GM21619 (cell line): Measurements from ENCODE around the gene CREG2.

ENCODE experiments used
- ATAC-seq: cut with Tn5 transposase; IDR thresholded peaks from one replicate; pipeline ENCODE4 v1.9.1; 2021; ENCODE audit not compliant: unreplicated experiment

Gene CREG2

DNA sequence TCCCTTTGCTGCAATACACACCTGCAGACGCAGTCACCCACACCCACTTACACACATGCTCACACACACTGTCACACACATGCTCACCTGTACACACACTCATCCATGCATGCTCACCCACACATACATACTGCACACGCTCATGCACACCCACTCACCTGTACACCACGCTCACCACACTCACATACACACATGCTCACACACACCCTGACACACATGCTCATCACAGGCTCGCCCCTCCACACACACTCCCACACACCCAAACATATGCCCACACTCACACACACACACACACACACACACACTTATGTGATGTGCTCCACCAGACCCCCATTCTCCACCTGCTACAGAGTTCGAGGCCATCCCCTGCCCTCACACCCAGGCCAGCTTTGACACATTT is 22.8 kb upstream of the CREG2 start:
- no peak for ATAC-seq

DNA sequence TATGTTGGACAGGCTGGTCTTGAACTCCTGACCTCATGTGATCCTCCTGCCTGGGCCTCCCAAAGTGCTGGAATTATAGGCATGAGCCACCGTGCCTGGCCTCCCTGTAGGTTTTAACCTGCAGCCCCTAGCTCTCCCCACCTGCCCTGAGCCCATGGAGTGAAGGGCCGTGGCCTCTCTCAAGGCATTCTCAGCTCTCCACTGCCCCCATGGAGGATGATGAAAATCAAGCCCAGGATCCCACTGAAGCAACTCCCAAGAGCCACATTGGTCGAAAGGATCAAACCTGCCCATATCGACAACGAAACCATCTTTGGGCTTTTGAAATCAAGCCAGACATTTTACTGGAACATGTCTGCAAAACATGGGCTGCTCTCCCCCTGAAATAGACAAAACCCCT is 22.4 kb upstream of the CREG2 start:
- no peak for ATAC-seq

DNA sequence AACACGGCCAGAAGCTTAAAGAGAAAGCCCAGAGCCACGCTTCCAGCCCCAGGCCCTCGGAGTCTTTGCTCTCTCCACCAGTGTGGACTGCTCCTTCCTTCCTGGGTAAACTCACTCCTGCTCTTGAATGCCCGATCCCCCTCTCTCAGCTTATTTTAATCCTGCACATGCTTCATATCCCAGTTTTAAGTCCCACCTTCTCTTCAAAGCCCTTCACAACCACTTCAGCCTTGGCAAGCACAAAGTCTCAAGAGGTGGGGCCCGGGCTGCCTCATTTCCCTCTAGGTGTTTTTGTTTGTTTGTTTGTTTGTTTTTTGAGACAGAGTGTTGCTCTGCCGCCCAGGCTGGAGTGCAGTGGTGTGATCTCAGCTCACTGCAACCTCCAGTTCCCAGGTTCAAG is 21.6 kb upstream of the CREG2 start:
- no peak for ATAC-seq

DNA sequence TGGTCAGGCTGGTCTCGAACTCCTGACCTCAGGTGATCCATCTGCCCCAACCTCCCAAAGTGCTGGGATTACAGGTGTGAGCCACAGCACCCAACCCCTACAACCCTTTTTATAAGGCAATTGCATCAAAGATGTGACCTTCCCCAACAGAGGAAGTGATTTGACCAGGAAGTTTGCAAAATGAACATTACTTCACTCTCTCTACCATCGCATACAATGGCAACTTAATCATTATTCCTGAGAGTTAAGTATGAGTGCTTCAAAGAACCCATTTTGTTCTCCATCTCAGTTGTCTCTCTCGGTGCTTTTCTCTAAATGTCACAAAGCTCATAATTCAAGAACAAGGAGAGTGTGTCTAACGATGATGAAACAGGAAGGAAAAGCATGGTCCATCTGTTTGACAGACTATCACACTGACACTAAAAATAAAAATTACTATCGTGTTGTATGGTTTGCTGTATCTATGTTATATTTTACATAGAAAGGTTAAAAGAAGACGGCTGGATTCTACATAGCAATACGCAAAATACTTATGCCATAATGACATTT is 18.1 kb upstream of the CREG2 start:
- no peak for ATAC-seq

DNA sequence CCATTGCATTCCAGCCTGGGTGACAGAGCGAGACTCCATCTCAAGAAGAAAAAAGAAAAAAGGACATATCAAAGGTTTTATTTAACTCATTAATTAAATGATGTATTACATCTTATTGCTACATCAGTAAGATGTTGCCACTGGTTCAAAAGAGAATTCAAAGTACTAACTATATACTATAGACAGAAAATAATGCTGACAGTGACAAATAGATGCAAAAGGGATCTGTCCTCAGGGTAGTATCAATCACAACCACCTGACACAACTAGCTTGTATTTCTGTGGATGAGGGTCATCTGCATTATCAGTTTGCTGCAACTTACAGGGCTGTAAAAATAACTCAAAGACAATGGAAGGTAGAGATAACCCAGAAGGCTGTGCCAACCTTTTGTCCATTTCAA is 16.4 kb upstream of the CREG2 start:
- ATAC-seq: no peak

DNA sequence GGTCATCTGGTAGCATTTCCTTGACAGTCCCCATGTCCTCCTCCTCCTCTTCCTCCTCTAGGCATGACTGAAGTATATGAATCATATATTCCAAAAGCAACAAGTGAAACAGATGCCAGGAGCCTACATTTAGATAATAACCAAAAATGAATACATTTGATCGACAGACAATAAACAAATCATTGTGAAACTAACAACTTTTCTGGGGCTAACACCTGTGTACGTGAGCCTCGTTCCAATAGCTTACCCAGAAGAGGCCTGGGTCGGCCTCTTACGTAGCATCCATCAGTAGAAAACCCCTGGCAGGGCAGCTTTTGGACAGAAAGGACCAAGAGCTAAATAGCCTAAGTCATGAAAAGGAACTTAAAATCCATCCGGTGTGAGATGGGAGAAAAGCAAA is 15.3 kb upstream of the CREG2 start:
- ATAC-seq: no peak

DNA sequence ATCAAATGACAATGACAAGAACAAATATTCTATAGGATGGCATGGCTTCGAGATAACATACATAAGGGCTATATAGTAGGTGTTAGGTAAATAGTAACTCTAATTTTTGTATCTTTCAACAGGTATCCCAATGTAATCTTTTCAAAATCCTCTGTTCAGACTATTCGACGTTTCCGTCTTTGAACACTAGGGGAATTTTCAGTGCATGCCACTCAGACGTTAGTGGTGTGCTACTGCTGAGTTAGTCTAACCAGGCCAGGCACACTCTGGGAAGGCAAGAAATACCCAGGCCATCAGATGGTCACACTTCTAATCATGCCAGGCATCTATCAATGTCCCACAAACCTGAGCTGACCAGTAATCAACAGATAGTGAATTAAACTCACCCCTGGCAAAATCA is 14.6 kb upstream of the CREG2 start:
- ATAC-seq: no peak

DNA sequence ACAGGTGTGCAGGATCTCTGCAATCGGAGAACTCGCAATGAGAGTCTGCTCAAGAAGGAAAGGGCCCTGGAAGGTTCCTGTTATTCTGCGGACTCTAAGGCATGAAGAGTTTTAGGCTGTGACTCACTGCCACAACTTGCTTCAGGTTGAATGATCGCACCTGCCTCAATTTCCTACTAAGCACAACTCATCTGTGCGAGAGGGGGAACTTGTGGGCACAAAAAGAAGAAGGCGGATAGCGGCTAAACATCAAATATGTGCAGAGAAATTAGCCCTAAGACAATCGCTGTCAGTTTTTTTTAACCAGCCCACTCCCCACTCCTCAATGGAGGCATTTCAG is 14.0 kb upstream of the CREG2 start:
- ATAC-seq: no peak

DNA sequence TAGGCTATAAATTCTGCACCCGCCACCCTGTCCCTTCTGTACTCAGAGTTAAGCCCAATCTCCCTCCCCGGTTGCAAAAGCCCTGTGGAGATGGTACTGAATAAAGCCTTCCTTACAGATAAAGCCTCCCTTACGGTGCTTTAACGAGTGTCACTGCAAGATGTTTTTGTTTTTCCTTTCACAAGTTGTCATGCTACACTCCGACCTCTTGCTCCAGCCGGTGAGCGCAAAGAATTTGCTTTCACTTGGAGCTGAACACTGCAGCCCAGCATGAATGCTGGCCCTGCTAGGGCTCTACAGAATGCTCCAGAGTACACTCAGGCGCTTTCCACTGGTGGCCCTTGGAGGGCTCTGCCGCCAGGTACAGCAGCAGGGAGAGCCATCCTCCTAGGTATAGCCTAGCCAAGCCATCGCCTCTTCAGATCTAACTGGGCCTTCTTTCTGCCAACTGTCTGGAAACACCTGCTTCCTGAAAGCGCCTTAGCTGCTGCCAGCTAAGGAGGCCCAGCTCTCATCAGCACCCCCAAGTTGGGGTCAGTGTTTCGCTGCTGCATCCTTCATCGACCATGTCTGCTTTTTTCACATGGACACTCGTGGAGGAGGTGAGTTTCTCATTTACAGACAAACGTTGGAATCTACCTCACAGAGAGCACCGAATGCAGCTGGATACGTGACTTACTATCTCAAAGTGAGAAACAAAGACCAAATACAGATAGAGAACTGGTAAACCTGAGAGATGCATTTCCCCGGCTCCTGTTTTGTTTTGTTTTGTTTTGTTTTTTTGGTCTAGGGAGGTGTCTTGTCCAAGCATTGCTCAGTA is 13.4 kb upstream of the CREG2 start:
- ATAC-seq: no peak

DNA sequence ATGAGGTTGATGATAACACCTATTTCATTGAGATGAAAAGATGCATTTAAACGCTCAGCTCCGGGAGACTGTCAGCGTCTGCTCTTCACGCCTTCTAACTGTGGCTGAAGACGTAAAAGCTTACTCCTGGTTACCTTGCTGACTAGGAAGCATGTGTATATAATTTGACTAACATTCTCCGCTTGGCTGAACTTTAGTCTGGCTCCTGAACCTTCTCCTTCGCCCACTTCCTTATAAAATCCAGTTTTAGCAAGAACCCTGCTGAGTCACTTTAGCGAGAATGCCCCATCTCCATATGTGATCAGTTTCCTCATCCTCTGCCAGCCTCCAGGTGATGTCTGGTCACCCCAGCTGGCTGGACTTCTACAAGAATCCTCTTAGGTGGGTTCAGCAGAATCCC is 12.7 kb upstream of the CREG2 start:
- no peak for ATAC-seq

DNA sequence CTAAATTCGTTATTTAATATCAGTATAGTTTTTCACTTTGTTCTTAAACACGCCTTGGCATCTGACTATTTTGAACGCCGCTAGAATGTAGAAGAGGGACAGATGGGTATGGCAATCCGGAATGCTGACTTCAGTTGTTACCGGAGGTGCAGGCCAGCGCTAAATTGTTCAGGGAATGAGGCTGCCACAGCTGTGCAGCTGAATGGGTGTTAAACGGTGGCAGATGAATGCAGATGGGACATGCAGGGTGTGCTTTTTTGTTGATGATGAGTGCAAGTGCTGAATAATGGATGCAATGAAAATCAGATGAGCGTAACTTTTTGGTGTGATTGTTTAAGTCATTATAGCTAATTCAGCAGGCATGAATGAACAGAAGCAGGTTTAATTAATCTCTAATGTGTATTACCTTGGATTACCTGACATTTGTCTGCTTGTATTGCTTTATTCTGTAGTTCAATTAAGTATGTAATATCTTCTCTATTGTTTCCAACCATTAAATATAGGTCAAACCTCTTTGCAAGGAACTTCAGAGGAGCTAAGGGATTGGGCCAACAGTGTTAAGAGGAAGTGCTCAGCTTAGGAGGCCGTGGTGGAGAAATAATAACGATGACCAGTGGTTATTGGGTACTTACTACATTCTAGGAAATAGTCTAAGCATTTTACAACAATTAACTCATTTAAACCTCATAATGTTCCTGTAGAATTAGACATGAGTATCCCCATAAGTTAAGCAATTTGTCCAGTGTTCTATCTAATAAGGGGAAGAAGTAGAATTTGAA is 11.9 kb upstream of the CREG2 start:
- no peak for ATAC-seq

DNA sequence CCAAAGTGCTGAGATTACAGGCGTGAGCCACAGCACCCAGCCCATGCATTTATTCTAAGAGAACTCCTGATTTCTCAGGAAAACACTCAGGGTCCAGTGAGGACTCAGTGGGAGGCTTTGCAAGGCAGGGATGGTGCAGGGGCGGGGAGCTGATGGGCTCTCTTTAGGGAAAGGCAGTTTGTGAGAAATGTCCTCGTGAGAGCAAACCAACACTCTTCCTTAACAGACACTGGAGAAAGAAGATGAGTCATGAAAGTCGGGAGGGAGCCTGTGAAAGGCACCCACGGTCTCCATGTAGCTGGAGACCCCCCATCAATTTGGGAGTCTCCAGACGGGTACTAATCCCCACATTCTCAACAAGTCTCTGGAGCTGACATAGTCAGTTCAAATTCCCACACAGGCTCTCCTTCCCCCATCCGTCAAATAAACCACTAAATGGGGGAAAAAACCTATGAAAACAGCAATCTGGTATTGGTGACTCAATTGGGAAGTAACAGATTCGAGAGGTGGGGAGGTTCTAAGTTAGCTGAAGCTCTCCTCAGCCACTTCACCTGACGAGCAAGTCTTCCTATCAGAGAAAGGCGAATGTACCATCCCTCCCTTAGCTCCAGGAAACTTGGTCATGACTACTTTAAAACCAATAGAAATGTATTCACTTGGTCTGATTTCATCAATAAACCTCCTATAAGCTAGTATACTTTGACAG is 11.0 kb upstream of the CREG2 start:
- no peak for ATAC-seq

DNA sequence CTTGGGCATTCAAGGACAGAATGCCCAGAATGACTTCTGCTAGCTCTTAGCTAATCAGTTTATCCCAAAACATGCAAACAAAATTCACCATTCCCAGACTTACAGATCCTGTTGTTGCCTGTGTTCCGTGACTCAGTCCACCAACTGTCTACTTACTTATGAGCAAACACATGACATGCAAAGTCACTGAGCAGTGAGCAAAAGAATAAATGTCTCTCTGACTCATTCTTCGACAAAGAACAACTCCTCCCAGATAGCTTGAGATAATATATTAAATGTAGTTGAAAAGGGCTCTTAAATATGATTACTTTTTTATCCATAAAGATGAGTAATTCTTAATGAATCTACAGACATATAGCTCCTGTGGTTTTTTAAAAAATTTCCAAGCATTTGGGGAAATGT is 9.0 kb upstream of the CREG2 start:
- ATAC-seq: no peak

DNA sequence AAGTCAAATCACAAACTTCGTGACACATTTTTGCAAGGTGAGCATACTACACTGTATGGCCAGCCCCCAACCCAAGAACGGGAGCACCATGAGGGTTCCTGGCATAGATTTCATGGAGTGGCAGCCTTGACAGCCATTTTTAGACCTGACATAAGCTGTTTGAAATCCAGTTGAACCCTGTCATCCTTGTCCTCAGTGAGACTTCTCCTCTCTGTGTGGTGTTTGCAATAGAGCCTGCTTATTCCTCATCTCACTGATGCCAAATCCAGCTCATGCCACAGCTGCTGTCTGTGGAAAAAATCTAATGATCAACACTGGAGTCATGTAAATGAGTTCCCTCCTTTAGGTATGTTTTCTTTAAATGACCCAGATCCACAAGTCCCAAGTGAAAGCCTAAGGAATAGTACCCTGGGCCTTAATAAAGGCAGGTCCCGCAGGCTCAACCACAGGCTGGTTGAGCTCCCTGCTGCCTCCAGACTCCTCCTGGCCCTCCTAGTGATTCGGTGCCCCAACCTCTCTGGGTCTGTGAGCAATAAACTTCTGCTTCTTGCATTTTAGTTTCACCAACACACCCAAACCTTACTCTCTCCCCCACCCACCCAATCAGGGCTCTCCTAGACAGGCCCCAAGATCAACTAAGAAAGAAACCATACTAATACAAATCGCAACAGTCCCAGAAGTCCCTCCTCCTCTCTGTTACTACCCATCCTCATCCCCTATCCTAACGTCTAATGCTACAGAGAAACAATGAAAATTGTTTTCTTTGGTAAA is 8.4 kb upstream of the CREG2 start:
- ATAC-seq: no peak

DNA sequence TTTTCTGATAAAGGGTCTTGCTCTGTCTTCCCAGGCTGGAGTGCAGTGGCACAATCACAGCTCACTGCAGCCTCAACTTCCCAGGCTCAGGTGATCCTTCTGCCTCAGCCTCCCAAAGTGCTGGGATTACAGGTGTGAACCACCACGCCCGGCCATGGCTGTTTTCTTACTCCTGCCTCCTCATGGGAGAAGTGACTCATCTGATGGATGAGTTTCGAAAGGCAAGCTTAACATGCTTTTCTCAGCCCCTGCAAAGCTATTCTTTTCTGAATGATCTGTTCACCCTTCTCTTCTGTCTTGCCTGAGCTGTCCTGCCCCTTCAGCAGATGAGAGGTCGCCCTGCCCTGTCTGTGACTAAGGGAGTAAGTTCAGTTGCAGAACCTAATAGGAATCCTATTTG is 929 bp upstream of the CREG2 start:
- no peak for ATAC-seq

DNA sequence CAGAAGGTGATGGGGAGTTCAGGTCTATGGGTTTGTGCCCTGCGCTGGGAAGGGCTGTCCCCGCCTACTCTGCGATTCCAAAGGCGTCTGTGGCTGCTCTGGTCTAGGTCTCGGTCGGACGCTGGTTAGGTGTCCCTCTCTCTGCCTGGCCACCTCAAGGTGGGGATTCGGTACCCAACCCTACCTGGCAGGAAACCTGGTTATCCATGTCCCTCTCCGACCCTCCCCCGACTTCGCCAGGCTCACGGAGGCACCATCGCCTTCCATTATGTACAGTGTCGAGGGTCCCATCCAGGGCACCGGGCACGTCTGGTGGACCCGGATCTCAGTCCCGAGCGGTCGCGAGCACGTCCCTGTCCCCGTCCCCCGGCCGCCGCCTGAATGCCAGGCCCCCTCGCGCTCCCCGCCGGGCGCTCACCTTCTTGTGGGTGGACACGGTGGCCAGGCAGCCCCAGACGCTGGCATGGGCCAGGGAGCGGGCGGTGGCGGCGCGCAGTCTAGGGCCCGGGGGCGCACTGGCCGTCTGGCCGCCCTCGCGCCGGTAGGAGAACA is 628 bp downstream of the CREG2 start:
- ATAC-seq: no peak

DNA sequence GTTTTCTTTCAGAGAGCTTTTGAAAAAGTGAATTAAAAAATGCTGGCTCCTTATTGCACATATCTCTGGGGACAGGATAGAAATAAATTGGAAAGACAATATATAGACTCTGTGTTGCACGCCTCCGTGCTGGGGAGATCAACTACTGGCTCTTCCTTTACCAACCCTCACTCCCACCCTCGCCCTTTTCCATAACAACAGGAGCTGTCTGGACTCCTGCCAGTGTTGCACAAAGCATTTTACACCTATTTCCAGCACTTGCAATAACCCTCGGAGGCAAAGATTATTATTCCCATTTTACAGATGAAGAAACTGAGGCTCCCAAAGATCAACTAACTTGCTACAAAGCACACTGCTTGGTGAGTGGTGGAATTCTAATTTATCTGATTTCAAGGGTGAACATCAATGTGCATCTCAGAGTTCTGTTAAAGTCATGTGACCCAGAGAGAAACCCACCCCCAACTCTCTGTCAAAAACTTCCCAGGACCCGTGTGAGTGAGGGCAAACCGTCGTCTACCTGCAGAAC is 4.2 kb downstream of the CREG2 start:
- ATAC-seq: no peak

DNA sequence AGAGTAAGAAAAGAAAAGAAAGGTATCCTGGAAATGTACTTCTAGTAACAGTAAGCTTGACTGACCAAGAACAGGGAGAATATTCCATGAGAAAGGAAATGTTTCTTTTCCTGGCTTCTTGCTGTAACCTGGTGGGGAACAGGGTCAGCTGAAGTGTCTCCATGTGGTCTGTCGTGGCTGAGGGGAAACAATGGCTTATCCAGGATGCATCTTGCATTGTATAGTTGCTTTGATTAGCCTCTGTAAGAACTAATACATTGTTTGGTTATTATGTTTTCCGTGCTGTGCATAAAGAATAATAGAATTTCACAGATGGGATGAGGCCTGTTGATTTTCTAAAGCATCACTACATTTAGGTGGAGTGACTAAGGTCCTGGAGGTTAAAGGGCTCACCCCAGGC is 4.9 kb downstream of the CREG2 start:
- ATAC-seq: no peak

DNA sequence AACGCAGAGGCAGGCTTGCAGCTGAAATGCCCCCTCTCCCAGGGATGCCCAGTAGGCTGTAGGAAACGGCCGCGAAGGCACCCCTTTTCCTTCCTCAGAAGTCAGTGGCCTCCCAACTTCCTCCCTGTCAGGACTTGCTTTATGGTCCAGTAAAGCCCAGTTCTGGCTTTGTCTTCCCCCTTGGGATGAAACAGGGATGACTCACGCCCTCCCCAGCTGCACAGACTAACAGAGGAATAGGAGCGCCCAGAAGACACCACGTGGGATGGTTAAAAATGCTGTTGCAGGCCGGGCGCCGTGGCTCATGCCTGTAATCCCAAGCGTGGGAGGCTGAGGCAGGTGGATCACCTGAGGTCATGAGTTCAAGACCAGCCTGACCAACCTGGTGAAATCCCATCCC is 6.9 kb downstream of the CREG2 start:
- no peak for ATAC-seq

DNA sequence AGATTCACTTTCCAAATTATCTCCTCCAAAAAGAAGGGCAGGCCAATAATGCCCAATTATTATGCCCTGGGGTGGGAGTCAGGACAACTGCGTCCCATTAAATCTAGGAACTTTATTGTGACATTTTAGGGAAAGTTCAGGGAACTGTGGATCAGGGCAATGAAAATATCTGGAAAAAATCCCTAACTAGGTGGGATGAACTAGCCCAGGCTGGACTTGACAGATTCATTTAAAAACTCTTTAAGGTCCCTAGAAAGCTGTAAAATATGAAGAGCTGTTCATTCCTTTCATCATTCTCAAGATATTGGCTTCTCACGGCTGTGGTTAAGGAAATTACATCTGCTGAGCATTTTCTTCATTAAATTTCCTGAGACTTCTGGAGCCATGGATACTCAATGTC is 8.2 kb downstream of the CREG2 start:
- no peak for ATAC-seq

DNA sequence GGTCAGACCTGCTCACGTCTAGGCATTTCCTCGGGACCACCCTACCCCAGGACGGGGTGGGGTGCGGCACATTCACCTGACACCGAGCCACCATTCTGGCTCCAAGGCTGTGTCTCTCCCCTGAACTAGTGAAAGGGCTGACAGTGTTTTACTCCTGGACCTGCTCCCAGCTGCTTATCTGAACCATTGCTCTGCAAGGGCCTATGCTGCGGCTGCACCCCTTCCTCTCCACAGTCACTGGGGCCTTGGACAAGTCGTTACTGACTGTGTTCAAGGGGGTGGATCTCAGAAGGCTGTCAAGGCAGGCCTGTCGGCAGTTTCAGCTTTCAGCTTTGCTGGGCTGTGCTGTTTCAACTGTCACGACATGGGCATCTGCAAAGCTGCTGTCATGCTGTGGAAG is 11.7 kb downstream of the CREG2 start:
- no peak for ATAC-seq
